K562 (cell line): ENCODE data around the gene GABPB2. TPM values are rescaled to one million over a fixed set of nuclear protein-coding genes. Genes with fewer than 3 reads are reported as not detected.

ENCODE experiments used
- BDP1 ChIP-seq: IDR thresholded peaks from 3 replicates; pipeline ENCODE4 v1.6.1; 2011; ENCODE audit not compliant: insufficient read length, insufficient read depth
- BRD9 ChIP-seq: fragments of 450-650 bp; IDR thresholded peaks from 2 replicates; pipeline ENCODE4 v1.6.1; 2018; ENCODE audit warnings: low read depth; ENCODE audit not compliant: partially characterized antibody
- CHCHD3 ChIP-seq: fragments of 250-450 bp; sonication (Bioruptor Pico); IDR thresholded peaks from 2 replicates; pipeline ENCODE4 v2.1.2; 2022; ENCODE audit warnings: mild to moderate bottlenecking
- COPS2 ChIP-seq: fragments of 450-650 bp; conservative IDR thresholded peaks from 2 replicates; pipeline ENCODE4 v1.6.1; 2016; ENCODE audit warnings: mild to moderate bottlenecking, moderate library complexity
- E4F1 ChIP-seq: fragments of 250-450 bp; sonication (Bioruptor Pico); IDR thresholded peaks from 2 replicates; pipeline ENCODE4 v1.5.0; 2021; ENCODE audit warnings: mild to moderate bottlenecking, borderline replicate concordance
- HIVEP1 ChIP-seq: fragments of 250-450 bp; sonication (Bioruptor Pico); IDR thresholded peaks from 2 replicates; pipeline ENCODE4 v1.4.0; 2020; ENCODE audit warnings: mild to moderate bottlenecking
- MTA2 ChIP-seq: fragments of 450-650 bp; IDR thresholded peaks from 2 replicates; pipeline ENCODE4 v1.6.1; 2016; ENCODE audit warnings: low read depth
- NFIC ChIP-seq: fragments of 450-650 bp; IDR thresholded peaks from 2 replicates; pipeline ENCODE4 v1.6.1; 2017; ENCODE audit warnings: mild to moderate bottlenecking, inconsistent platforms
- OTX1 ChIP-seq: fragments of 450-650 bp; formaldehyde crosslinking; IDR thresholded peaks from 2 replicates; pipeline ENCODE4 v1.4.0; 2022; ENCODE audit warnings: mild to moderate bottlenecking
- PHF21A ChIP-seq: fragments of 450-650 bp; IDR thresholded peaks from 2 replicates; pipeline ENCODE4 v1.6.1; 2017; ENCODE audit warnings: low read depth, borderline replicate concordance
- RBM22 ChIP-seq: fragments of 200-400 bp; formaldehyde crosslinking; IDR thresholded peaks from 2 replicates; pipeline ENCODE4 v1.6.1; 2018; ENCODE audit warnings: low read length, low read depth; ENCODE audit not compliant: poor library complexity, severe bottlenecking
- SP1 ChIP-seq: sonication (generic); formaldehyde crosslinking; IDR thresholded peaks from 2 replicates; pipeline ENCODE4 v1.8.1; 2022; ENCODE audit warnings: mild to moderate bottlenecking, missing genetic modification reagents
- SREBF2 ChIP-seq: sonication (generic); formaldehyde crosslinking; IDR thresholded peaks from 2 replicates; pipeline ENCODE4 v1.4.0; 2020; ENCODE audit warnings: mild to moderate bottlenecking, missing genetic modification reagents
- ZBTB1 ChIP-seq: sonication (generic); formaldehyde crosslinking; IDR thresholded peaks from 2 replicates; pipeline ENCODE4 v1.8.1; 2023; ENCODE audit warnings: missing genetic modification reagents, low read depth, mild to moderate bottlenecking, borderline replicate concordance
- ZBTB34 ChIP-seq: fragments of 250-450 bp; sonication (Bioruptor Pico); IDR thresholded peaks from 2 replicates; pipeline ENCODE4 v1.8.0; 2021; ENCODE audit warnings: mild to moderate bottlenecking, moderate library complexity
- ZC3H8 ChIP-seq: fragments of 450-650 bp; IDR thresholded peaks from 2 replicates; pipeline ENCODE4 v1.6.1; 2017
- ZNF124 ChIP-seq: sonication (generic); formaldehyde crosslinking; IDR thresholded peaks from 2 replicates; pipeline ENCODE4 v1.8.1; 2022; ENCODE audit warnings: missing genetic modification reagents
- ZNF398 ChIP-seq: fragments of 250-450 bp; sonication (Bioruptor Pico); IDR thresholded peaks from 2 replicates; pipeline ENCODE4 v1.8.0; 2021; ENCODE audit warnings: moderate library complexity, mild to moderate bottlenecking, inconsistent platforms
- ZNF79 ChIP-seq: fragments of 250-450 bp; sonication (Bioruptor Pico); IDR thresholded peaks from 2 replicates; pipeline ENCODE4 v1.4.0; 2020; ENCODE audit warnings: low read depth, mild to moderate bottlenecking, moderate library complexity
- polyA plus RNA-seq, 8 experiments: library from polyadenylated mRNA; depleted of rRNA in 4 of 8; stranded (reverse) in 5 of 8; unstranded in 3 of 8; fragments of >200 nt; fragmentation: Nextera tagmentation in 2 of 8; fragmentation: Illumina TruSeq in 1 of 8; extraction: Ambion mirVana in 2 of 8; extraction: Trizol in 1 of 8; gene quantifications; 2 replicates each; pipeline versions ENCODE4 v1.2.1 to v1.2.3, GENCODE V29; 2011 to 2014; ENCODE audit warnings: inconsistent platforms in 1 of 8, missing spikeins in 1 of 8
- total RNA-seq, 7 experiments: library from RNA; depleted of rRNA in 6 of 7; stranded (reverse); fragments of >200 nt in 6 of 7; fragmentation: Illumina TruSeq in 2 of 7; extraction: Trizol in 2 of 7; gene quantifications; 2 replicates each; pipeline versions ENCODE4 v1.2.1 to v1.2.3, GENCODE V29; 2011 to 2021; ENCODE audit warnings: low replicate concordance in 1 of 7
- TF ChIP-seq, protein P1 (sequence below): fragments of 450-650 bp; conservative IDR thresholded peaks from 2 replicates; pipeline ENCODE4 v1.6.1; 2016; ENCODE audit warnings: missing genetic modification characterization, low read depth, mild to moderate bottlenecking, control low read depth, missing compliant biosample characterization
- TF ChIP-seq, protein P2 (sequence below): fragments of 450-650 bp; formaldehyde crosslinking; IDR thresholded peaks from 2 replicates; pipeline ENCODE4 v1.4.0; 2020; ENCODE audit warnings: mild to moderate bottlenecking, moderate library complexity

GABPB2 gene
- total and polyA plus RNA-seq, 9 of the 15 experiments (the other 6 are each of a cell fraction or from before 2014, with no cell fraction given): 2.2 to 13.3 (median 6.1) TPM

GRCh38 chr1:151054971-151055547, 15.5 kb upstream of the GABPB2 start (continued):
- no peak for TF ChIP-seq ZNF124 (CRISPR knock-in tag)
- TF ChIP-seq PHF21A: no peak
- TF ChIP-seq SREBF2: no peak
- TF ChIP-seq, protein P1, sequence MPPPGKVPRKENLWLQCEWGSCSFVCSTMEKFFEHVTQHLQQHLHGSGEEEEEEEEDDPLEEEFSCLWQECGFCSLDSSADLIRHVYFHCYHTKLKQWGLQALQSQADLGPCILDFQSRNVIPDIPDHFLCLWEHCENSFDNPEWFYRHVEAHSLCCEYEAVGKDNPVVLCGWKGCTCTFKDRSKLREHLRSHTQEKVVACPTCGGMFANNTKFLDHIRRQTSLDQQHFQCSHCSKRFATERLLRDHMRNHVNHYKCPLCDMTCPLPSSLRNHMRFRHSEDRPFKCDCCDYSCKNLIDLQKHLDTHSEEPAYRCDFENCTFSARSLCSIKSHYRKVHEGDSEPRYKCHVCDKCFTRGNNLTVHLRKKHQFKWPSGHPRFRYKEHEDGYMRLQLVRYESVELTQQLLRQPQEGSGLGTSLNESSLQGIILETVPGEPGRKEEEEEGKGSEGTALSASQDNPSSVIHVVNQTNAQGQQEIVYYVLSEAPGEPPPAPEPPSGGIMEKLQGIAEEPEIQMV (tag): no peak
- TF ChIP-seq E4F1: no peak
- TF ChIP-seq SP1: no peak
- peak; percentile 34 for TF ChIP-seq BRD9
- TF ChIP-seq ZNF398 (CRISPR knock-in tag): no peak
- peak; percentile 81 for TF ChIP-seq MTA2
- TF ChIP-seq OTX1 (CRISPR knock-in tag): 0 out of 2 replicates have a peak, but pooled peaks have one; percentile 17
- TF ChIP-seq ZC3H8: no peak; the same call in 1 of the 2 replicates
- TF ChIP-seq COPS2: no peak
- TF ChIP-seq HIVEP1 (CRISPR knock-in tag): no peak
- TF ChIP-seq NFIC: peak; percentile 39; the same call in 1 of the 2 replicates
- no peak for TF ChIP-seq RBM22
- TF ChIP-seq ZBTB34 (CRISPR knock-in tag): no peak
- TF ChIP-seq CHCHD3 (CRISPR knock-in tag): no peak
- no peak for TF ChIP-seq BDP1
- no peak for TF ChIP-seq ZNF79
- TF ChIP-seq, protein P2, sequence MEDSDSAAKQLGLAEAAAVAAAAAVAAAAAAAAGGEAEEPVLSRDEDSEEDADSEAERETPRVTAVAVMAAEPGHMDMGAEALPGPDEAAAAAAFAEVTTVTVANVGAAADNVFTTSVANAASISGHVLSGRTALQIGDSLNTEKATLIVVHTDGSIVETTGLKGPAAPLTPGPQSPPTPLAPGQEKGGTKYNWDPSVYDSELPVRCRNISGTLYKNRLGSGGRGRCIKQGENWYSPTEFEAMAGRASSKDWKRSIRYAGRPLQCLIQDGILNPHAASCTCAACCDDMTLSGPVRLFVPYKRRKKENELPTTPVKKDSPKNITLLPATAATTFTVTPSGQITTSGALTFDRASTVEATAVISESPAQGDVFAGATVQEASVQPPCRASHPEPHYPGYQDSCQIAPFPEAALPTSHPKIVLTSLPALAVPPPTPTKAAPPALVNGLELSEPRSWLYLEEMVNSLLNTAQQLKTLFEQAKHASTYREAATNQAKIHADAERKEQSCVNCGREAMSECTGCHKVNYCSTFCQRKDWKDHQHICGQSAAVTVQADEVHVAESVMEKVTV (CRISPR knock-in tag): no peak
- TF ChIP-seq ZBTB1 (CRISPR knock-in tag): no peak
